RWPE2 (cell line): Measurements from ENCODE around the gene KRTAP15-1.

ENCODE experiments used
- ATAC-seq: fragments of 200-7000 bp; cut with Tn5 transposase; 3 replicates; pipeline ENCODE4 v1.9.1; 2021; ENCODE audit warnings: low read depth
- DNase-seq: peaks from one replicate; pipeline ENCODE4 v3.0.0-alpha.2; 2020; ENCODE audit warnings: low spot score
- H3K27ac ChIP-seq: fragments of 450-650 bp; 2 replicates; pipeline ENCODE4 v1.5.1; 2017; ENCODE audit warnings: mild to moderate bottlenecking; ENCODE audit not compliant: poor library complexity, severe bottlenecking
- H3K27me3 ChIP-seq: fragments of 250-450 bp; sonication (Bioruptor Pico); 2 replicates; pipeline ENCODE4 v1.5.1; 2021; ENCODE audit warnings: mild to moderate bottlenecking, moderate library complexity; ENCODE audit not compliant: insufficient read depth, poor library complexity, severe bottlenecking
- H3K36me3 ChIP-seq: fragments of 250-450 bp; sonication (Bioruptor Pico); 2 replicates; pipeline ENCODE4 v1.5.1; 2020; ENCODE audit warnings: low read depth, mild to moderate bottlenecking, moderate library complexity
- H3K4me1 ChIP-seq: fragments of 250-450 bp; sonication (Bioruptor Pico); 2 replicates; pipeline ENCODE4 v1.5.1; 2021; ENCODE audit warnings: mild to moderate bottlenecking, moderate library complexity; ENCODE audit not compliant: insufficient read depth, poor library complexity, severe bottlenecking
- H3K4me3 ChIP-seq: fragments of 250-450 bp; sonication (Bioruptor Pico); 2 replicates; pipeline ENCODE4 v1.5.1; 2021; ENCODE audit warnings: mild to moderate bottlenecking, moderate library complexity; ENCODE audit not compliant: severe bottlenecking
- H3K9me3 ChIP-seq: fragments of 250-450 bp; sonication (Bioruptor Pico); 2 replicates; pipeline ENCODE4 v1.5.1; 2021; ENCODE audit warnings: mild to moderate bottlenecking, moderate library complexity; ENCODE audit not compliant: severe bottlenecking
- CTCF ChIP-seq: fragments of 450-650 bp; IDR thresholded peaks from one replicate; pipeline ENCODE4 v1.5.1; 2017; ENCODE audit warnings: mild to moderate bottlenecking, moderate library complexity; ENCODE audit not compliant: poor library complexity, severe bottlenecking

KRTAP15-1 gene

GRCh38 chr21:30486180-30486579 lies 46.1 kb downstream of the KRTAP15-1 start:
- no peaks in the 10 kb centered on the region for H3K4me1 ChIP-seq
- TF ChIP-seq CTCF = no peak
- no peak overlapping the region for H3K27ac ChIP-seq
- no peak overlapping the region for H3K4me3 ChIP-seq
- H3K36me3 ChIP-seq = no peaks in the 10 kb centered on the region
- ATAC-seq (no peak), DNase-seq (no peak)
- H3K9me3 ChIP-seq = no peaks in the 10 kb centered on the region
- no peaks in the 10 kb centered on the region for H3K27me3 ChIP-seq

- H3K27me3 ChIP-seq = no peaks in the 10 kb centered on the region
- H3K36me3 ChIP-seq = no peaks in the 10 kb centered on the region
- ATAC-seq (no peak), DNase-seq (no peak)
- no peak within 1 kb of the TSS for H3K4me3 ChIP-seq
- no peak for TF ChIP-seq CTCF
- no peak within 1 kb of the TSS for H3K27ac ChIP-seq
- H3K4me1 ChIP-seq = no peaks in the 10 kb centered on the region
- no peaks in the 10 kb centered on the region for H3K9me3 ChIP-seq
These were observed 47.3 kb downstream of the KRTAP15-1 start, which contains the start of gene KRTAP19-2 for GRCh38 chr21:30487336-30487735. KRTAP19-2 (minus strand) TSS chr21:30487436; CDS start chr21:30487348, 88 bp downstream.
